ENCODE measurements around the gene CGRRF1. TPM values are rescaled to one million over a fixed set of nuclear protein-coding genes. Genes with fewer than 3 reads are reported as not detected.
A peak's percentile ranks its signal among the peaks of the same experiment; 100 is the strongest.

The CGRRF1 gene
- total RNA-seq, 1 experiment from 2014 or later = 14.1 TPM

DNA sequence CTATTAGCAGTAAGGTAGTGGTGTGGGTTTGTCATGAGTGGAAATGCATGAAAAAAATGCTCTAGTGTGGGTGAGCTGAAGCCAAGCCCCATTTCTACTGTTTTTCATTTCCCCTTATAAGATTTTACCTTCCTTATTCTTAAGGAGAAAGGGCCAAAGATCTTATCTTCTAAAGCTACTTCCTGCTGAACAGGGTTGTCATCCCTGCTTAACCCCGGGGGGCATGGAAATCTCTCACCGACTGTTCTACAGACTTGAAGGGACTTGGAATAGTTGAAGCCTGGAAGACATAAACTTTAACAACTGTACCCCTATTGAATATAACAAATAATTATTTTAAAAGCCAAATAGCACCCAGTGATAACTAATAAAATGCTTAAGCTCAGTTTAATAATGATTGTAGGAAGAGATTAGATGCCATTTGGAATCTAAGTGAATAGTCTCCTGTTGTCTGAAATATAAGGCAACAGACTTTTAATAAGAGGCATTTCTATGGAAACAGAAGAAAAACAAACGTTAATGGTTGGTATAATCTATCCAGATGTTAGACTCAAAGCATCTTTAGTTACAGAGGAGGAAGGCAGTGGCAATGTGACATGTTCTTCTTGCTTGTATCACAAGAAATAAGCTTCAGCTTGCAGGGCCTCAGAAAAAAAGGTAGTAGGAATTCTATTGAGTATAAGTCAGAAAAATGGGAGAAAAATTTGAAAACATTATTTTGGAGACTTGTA, 19.1 kb upstream of the CGRRF1 start:
- BruUV-seq (replicated peaks) = no TSS peak
- in situ Hi-C loops (cut with HindIII; ENCODE audit: low pct_unique_long_range_greater_than_20kb, low sequenced_read_pairs) (no loop called here), intact Hi-C loops (cut with micrococcal nuclease; ENCODE audit: unreplicated experiment) (no loop called here)
- H3K4me3 ChIP-seq (ENCODE audit: low read depth in 2 of 2, low read length in 2 of 2) = no peak overlapping the region
- H3K9me3 ChIP-seq (ENCODE audit: control insufficient read depth, insufficient read depth, low read depth, low read length) = no peaks in the 10 kb centered on the region
- no peak for DNase-seq (ENCODE audit: low read depth, low spot score)
- TF ChIP-seq TCF7L2 (IDR thresholded peaks at IDR 0.05; ENCODE audit: low read depth, low read length) = no peak
- TF ChIP-seq, protein P1, sequence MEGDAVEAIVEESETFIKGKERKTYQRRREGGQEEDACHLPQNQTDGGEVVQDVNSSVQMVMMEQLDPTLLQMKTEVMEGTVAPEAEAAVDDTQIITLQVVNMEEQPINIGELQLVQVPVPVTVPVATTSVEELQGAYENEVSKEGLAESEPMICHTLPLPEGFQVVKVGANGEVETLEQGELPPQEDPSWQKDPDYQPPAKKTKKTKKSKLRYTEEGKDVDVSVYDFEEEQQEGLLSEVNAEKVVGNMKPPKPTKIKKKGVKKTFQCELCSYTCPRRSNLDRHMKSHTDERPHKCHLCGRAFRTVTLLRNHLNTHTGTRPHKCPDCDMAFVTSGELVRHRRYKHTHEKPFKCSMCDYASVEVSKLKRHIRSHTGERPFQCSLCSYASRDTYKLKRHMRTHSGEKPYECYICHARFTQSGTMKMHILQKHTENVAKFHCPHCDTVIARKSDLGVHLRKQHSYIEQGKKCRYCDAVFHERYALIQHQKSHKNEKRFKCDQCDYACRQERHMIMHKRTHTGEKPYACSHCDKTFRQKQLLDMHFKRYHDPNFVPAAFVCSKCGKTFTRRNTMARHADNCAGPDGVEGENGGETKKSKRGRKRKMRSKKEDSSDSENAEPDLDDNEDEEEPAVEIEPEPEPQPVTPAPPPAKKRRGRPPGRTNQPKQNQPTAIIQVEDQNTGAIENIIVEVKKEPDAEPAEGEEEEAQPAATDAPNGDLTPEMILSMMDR (IDR thresholded peaks at IDR 0.05) = no peak
- ChIA-PET POLR2A (no interaction called here), CTCF (no interaction called here)
- H3K27me3 ChIP-seq (ENCODE audit: control insufficient read depth, insufficient read depth, low read length) = no peaks in the 10 kb centered on the region
- ATAC-seq = no peak
- peaks cover 11% of the 10 kb centered on the region for H3K4me1 ChIP-seq (ENCODE audit: control insufficient read depth, insufficient read depth, low read length)
- H3K27ac ChIP-seq (ENCODE audit: low read length) = no peak overlapping the region
- H3K36me3 ChIP-seq (ENCODE audit: control insufficient read depth, insufficient read depth, low read length) = peaks cover 4% of the 10 kb centered on the region; the same call in 1 of the 2 replicates

GRCh38 chr14:54493293-54493692, 16.4 kb upstream of the CGRRF1 start:
- no peak for DNase-seq (ENCODE audit: low read depth, low spot score)
- ChIA-PET POLR2A (no interaction called here), CTCF (interaction anchor here (0.7 kb wide), 3 partner anchors 9 to 234 kb away, joined by 3 to 12 read pairs (median 11); no protein-coding TSS in a partner anchor)

GRCh38 chr14:54497224-54497623, 12.5 kb upstream of the CGRRF1 start:
- H3K4me1 ChIP-seq (ENCODE audit: control insufficient read depth, insufficient read depth, low read length) = no peaks in the 10 kb centered on the region
- ChIA-PET CTCF (no interaction called here), POLR2A (interaction anchor here (1.1 kb wide), 1 partner anchor 12 kb away, joined by 10 read pairs; the partner anchor contains the start of gene CGRRF1)
- no TSS peak for BruUV-seq (replicated peaks)
- no peaks in the 10 kb centered on the region for H3K27me3 ChIP-seq (ENCODE audit: control insufficient read depth, insufficient read depth, low read length)
- no peak for DNase-seq (ENCODE audit: low read depth, low spot score)
- no peaks in the 10 kb centered on the region for H3K36me3 ChIP-seq (ENCODE audit: control insufficient read depth, insufficient read depth, low read length)
- intact Hi-C loops (cut with micrococcal nuclease; ENCODE audit: unreplicated experiment) = no loop called here
- H3K27ac ChIP-seq (ENCODE audit: low read length) = no peak overlapping the region
- TF ChIP-seq, protein P1 (IDR thresholded peaks at IDR 0.05) = no peak
- TF ChIP-seq POLR2AphosphoS5 (IDR thresholded peaks at IDR 0.05; ENCODE audit: low read depth, low read length) (no peak), TCF7L2 (IDR thresholded peaks at IDR 0.05; ENCODE audit: low read depth, low read length) (no peak), SIN3A (IDR thresholded peaks at IDR 0.05; ENCODE audit: borderline replicate concordance, insufficient read depth, low read depth, low read length) (no peak)
- TF ChIP-seq, protein P2, sequence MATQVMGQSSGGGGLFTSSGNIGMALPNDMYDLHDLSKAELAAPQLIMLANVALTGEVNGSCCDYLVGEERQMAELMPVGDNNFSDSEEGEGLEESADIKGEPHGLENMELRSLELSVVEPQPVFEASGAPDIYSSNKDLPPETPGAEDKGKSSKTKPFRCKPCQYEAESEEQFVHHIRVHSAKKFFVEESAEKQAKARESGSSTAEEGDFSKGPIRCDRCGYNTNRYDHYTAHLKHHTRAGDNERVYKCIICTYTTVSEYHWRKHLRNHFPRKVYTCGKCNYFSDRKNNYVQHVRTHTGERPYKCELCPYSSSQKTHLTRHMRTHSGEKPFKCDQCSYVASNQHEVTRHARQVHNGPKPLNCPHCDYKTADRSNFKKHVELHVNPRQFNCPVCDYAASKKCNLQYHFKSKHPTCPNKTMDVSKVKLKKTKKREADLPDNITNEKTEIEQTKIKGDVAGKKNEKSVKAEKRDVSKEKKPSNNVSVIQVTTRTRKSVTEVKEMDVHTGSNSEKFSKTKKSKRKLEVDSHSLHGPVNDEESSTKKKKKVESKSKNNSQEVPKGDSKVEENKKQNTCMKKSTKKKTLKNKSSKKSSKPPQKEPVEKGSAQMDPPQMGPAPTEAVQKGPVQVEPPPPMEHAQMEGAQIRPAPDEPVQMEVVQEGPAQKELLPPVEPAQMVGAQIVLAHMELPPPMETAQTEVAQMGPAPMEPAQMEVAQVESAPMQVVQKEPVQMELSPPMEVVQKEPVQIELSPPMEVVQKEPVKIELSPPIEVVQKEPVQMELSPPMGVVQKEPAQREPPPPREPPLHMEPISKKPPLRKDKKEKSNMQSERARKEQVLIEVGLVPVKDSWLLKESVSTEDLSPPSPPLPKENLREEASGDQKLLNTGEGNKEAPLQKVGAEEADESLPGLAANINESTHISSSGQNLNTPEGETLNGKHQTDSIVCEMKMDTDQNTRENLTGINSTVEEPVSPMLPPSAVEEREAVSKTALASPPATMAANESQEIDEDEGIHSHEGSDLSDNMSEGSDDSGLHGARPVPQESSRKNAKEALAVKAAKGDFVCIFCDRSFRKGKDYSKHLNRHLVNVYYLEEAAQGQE (IDR thresholded peaks at IDR 0.05; ENCODE audit: insufficient read depth in 1 of 2, low read depth in 2 of 2, low read length in 1 of 2) = no peak
- H3K4me3 ChIP-seq (ENCODE audit: low read depth in 2 of 2, low read length in 2 of 2) = no peak overlapping the region
- no peak for ATAC-seq
- H3K9me3 ChIP-seq (ENCODE audit: control insufficient read depth, insufficient read depth, low read depth, low read length) = no peaks in the 10 kb centered on the region
- in situ Hi-C loops (cut with HindIII; ENCODE audit: low pct_unique_long_range_greater_than_20kb, low sequenced_read_pairs) = no loop called here

More at GRCh38 chr14:54493293-54493692, 16.4 kb upstream of the CGRRF1 start:
- no peak for ATAC-seq
- Histone ChIP-seq H3K9me3 (ENCODE audit: control insufficient read depth, insufficient read depth, low read depth, low read length) (no peaks in the 10 kb centered on the region), H3K27ac (ENCODE audit: low read length) (no peak overlapping the region), H3K4me3 (ENCODE audit: low read depth in 2 of 2, low read length in 2 of 2) (no peak overlapping the region), H3K27me3 (ENCODE audit: control insufficient read depth, insufficient read depth, low read length) (no peaks in the 10 kb centered on the region), H3K36me3 (ENCODE audit: control insufficient read depth, insufficient read depth, low read length) (no peaks in the 10 kb centered on the region; the same call in 1 of the 2 replicates), H3K4me1 (ENCODE audit: control insufficient read depth, insufficient read depth, low read length) (peaks cover 6% of the 10 kb centered on the region; the same call in 1 of the 2 replicates)
- in situ Hi-C loops (cut with HindIII; ENCODE audit: low pct_unique_long_range_greater_than_20kb, low sequenced_read_pairs) (no loop called here), intact Hi-C loops (cut with micrococcal nuclease; ENCODE audit: unreplicated experiment) (no loop called here)
- TF ChIP-seq, protein P1 (IDR thresholded peaks at IDR 0.05) = peak; percentile 35
- no peak for TF ChIP-seq SIN3A (IDR thresholded peaks at IDR 0.05; ENCODE audit: borderline replicate concordance, insufficient read depth, low read depth, low read length)
- BruUV-seq (replicated peaks) = no TSS peak

Data from Panc1 (cell line).